ENCODE results near the gene C4orf51. TPM values are rescaled to one million over a fixed set of nuclear protein-coding genes. Genes with fewer than 3 reads are reported as not detected.
"Not testable (repeated sequence)": the region's sequence is repeated elsewhere in the genome, so short reads cannot be mapped to it uniquely, and the experiment has no call there.

The C4orf51 gene
- total RNA-seq, 1 experiment from 2014 or later, result not detected

GRCh38 chr4:145686991-145687390, 7.0 kb downstream of the C4orf51 start:
- Histone ChIP-seq H3K27me3 (no peaks in the 10 kb centered on the region), H3K36me3 (no peaks in the 10 kb centered on the region), H3K9me3 (replicated peaks) (no peaks in the 10 kb centered on the region), H3K4me3 (no peak overlapping the region), H3K27ac (no peak overlapping the region), H3K4me1 (no peaks in the 10 kb centered on the region)
- DNase-seq, result no peak

GRCh38 chr4:145690610-145691009, 10.7 kb downstream of the C4orf51 start:
- no peak for DNase-seq
- no peaks in the 10 kb centered on the region for H3K27me3 ChIP-seq

GRCh38 chr4:145691416-145691815, 11.5 kb downstream of the C4orf51 start:
- H3K36me3 ChIP-seq; H3K27me3 ChIP-seq; DNase-seq; H3K27ac ChIP-seq; H3K4me3 ChIP-seq; H3K9me3 ChIP-seq (replicated peaks); H3K4me1 ChIP-seq: not testable (repeated sequence)

More at GRCh38 chr4:145690610-145691009, 10.7 kb downstream of the C4orf51 start:
- Histone ChIP-seq H3K36me3 (no peaks in the 10 kb centered on the region), H3K27ac (no peak overlapping the region), H3K4me1 (no peaks in the 10 kb centered on the region), H3K9me3 (replicated peaks) (no peaks in the 10 kb centered on the region), H3K4me3 (no peak overlapping the region)

- no peaks in the 10 kb centered on the region for H3K27me3 ChIP-seq
- no peaks in the 10 kb centered on the region for H3K4me1 ChIP-seq
- H3K4me3 ChIP-seq, result no peak overlapping the region
- no peaks in the 10 kb centered on the region for H3K9me3 ChIP-seq (replicated peaks)
- H3K36me3 ChIP-seq, result no peaks in the 10 kb centered on the region
- DNase-seq, result no peak
- no peak overlapping the region for H3K27ac ChIP-seq
Observed at GRCh38 chr4:145694929-145695328, 15.0 kb downstream of the C4orf51 start.

GRCh38 chr4:145697332-145697731, 17.4 kb downstream of the C4orf51 start:
- Histone ChIP-seq H3K4me1 (no peaks in the 10 kb centered on the region), H3K4me3 (no peak overlapping the region), H3K27ac (no peak overlapping the region), H3K36me3 (no peaks in the 10 kb centered on the region), H3K9me3 (replicated peaks) (no peaks in the 10 kb centered on the region), H3K27me3 (no peaks in the 10 kb centered on the region)
- DNase-seq, result no peak

GRCh38 chr4:145698507-145698906, 18.6 kb downstream of the C4orf51 start:
- Histone ChIP-seq H3K4me1 (no peaks in the 10 kb centered on the region), H3K27ac (no peak overlapping the region), H3K4me3 (no peak overlapping the region), H3K9me3 (replicated peaks) (no peaks in the 10 kb centered on the region), H3K36me3 (no peaks in the 10 kb centered on the region), H3K27me3 (no peaks in the 10 kb centered on the region)
- DNase-seq, result no peak

- no peak for DNase-seq
- H3K4me1 ChIP-seq, result no peaks in the 10 kb centered on the region
Observed at GRCh38 chr4:145703850-145704497, 24.0 kb downstream of the C4orf51 start.

GRCh38 chr4:145709336-145709735, 29.4 kb downstream of the C4orf51 start:
- H3K36me3 ChIP-seq, result no peaks in the 10 kb centered on the region
- H3K9me3 ChIP-seq (replicated peaks), result no peaks in the 10 kb centered on the region
- H3K27me3 ChIP-seq, result no peaks in the 10 kb centered on the region
- H3K4me1 ChIP-seq, result no peaks in the 10 kb centered on the region
- H3K4me3 ChIP-seq, result no peak overlapping the region
- DNase-seq, result no peak
- H3K27ac ChIP-seq, result no peak overlapping the region

More at GRCh38 chr4:145703850-145704497, 24.0 kb downstream of the C4orf51 start:
- Histone ChIP-seq H3K4me3 (no peak overlapping the region), H3K36me3 (no peaks in the 10 kb centered on the region), H3K27ac (no peak overlapping the region), H3K27me3 (no peaks in the 10 kb centered on the region), H3K9me3 (replicated peaks) (no peaks in the 10 kb centered on the region)

GRCh38 chr4:145709843-145710242, 29.9 kb downstream of the C4orf51 start:
- Histone ChIP-seq H3K9me3 (replicated peaks) (no peaks in the 10 kb centered on the region), H3K27ac (no peak overlapping the region), H3K27me3 (no peaks in the 10 kb centered on the region)

GRCh38 chr4:145716200-145716599, 36.3 kb downstream of the C4orf51 start:
- Histone ChIP-seq H3K36me3 (no peaks in the 10 kb centered on the region), H3K4me3 (no peak overlapping the region), H3K27me3 (no peaks in the 10 kb centered on the region), H3K9me3 (replicated peaks) (no peaks in the 10 kb centered on the region; the same call in 1 of the 2 replicates), H3K27ac (peak overlapping the region; percentile 74), H3K4me1 (peaks cover 15% of the 10 kb centered on the region)
- DNase-seq, result peak; percentile 81 to 85

More at GRCh38 chr4:145709843-145710242, 29.9 kb downstream of the C4orf51 start:
- Histone ChIP-seq H3K36me3 (no peaks in the 10 kb centered on the region), H3K4me3 (no peak overlapping the region), H3K4me1 (no peaks in the 10 kb centered on the region)
- no peak for DNase-seq

- DNase-seq, result no peak
- peak overlapping the region; percentile 74 for H3K27ac ChIP-seq
Observed at GRCh38 chr4:145716661-145717200, 36.8 kb downstream of the C4orf51 start.

GRCh38 chr4:145719752-145720624, 40.0 kb downstream of the C4orf51 start:
- no peak overlapping the region for H3K27ac ChIP-seq
- no peak for DNase-seq
- H3K4me1 ChIP-seq, result peaks cover 15% of the 10 kb centered on the region
- no peak overlapping the region for H3K4me3 ChIP-seq
- H3K9me3 ChIP-seq (replicated peaks), result no peaks in the 10 kb centered on the region; the same call in 1 of the 2 replicates
- no peaks in the 10 kb centered on the region for H3K36me3 ChIP-seq
- H3K27me3 ChIP-seq, result no peaks in the 10 kb centered on the region

More at GRCh38 chr4:145716661-145717200, 36.8 kb downstream of the C4orf51 start:
- H3K36me3 ChIP-seq, result no peaks in the 10 kb centered on the region
- H3K27me3 ChIP-seq, result no peaks in the 10 kb centered on the region
- H3K9me3 ChIP-seq (replicated peaks), result no peaks in the 10 kb centered on the region; the same call in 1 of the 2 replicates
- H3K4me1 ChIP-seq, result peaks cover 15% of the 10 kb centered on the region
- no peak overlapping the region for H3K4me3 ChIP-seq

GRCh38 chr4:145720656-145721055, 40.7 kb downstream of the C4orf51 start:
- no peaks in the 10 kb centered on the region for H3K36me3 ChIP-seq
- no peak overlapping the region for H3K27ac ChIP-seq
- H3K4me3 ChIP-seq, result no peak overlapping the region
- no peaks in the 10 kb centered on the region; the same call in 1 of the 2 replicates for H3K9me3 ChIP-seq (replicated peaks)
- peaks cover 15% of the 10 kb centered on the region for H3K4me1 ChIP-seq
- H3K27me3 ChIP-seq, result no peaks in the 10 kb centered on the region
- no peak for DNase-seq

GRCh38 chr4:145722561-145722960, 42.6 kb downstream of the C4orf51 start:
- H3K9me3 ChIP-seq (replicated peaks), result no peaks in the 10 kb centered on the region; the same call in 1 of the 2 replicates
- DNase-seq, result no peak
- no peak overlapping the region for H3K4me3 ChIP-seq

GRCh38 chr4:145723336-145723735, 43.4 kb downstream of the C4orf51 start:
- DNase-seq, result no peak
- Histone ChIP-seq H3K9me3 (replicated peaks) (no peaks in the 10 kb centered on the region; the same call in 1 of the 2 replicates), H3K4me1 (no peaks in the 10 kb centered on the region), H3K4me3 (no peak overlapping the region), H3K27me3 (no peaks in the 10 kb centered on the region), H3K36me3 (no peaks in the 10 kb centered on the region), H3K27ac (no peak overlapping the region)

More at GRCh38 chr4:145722561-145722960, 42.6 kb downstream of the C4orf51 start:
- Histone ChIP-seq H3K4me1 (no peaks in the 10 kb centered on the region; the same call in 1 of the 2 replicates), H3K27ac (no peak overlapping the region), H3K36me3 (no peaks in the 10 kb centered on the region), H3K27me3 (no peaks in the 10 kb centered on the region)
